ENCODE results near the gene DIPK2B. TPM values are rescaled to one million over a fixed set of nuclear protein-coding genes. Genes with fewer than 3 reads are reported as not detected.

Gene DIPK2B
- total and polyA plus RNA-seq, 9 of the 15 experiments (the other 6 are each of a cell fraction or from before 2014, with no cell fraction given) = not detected

DNA sequence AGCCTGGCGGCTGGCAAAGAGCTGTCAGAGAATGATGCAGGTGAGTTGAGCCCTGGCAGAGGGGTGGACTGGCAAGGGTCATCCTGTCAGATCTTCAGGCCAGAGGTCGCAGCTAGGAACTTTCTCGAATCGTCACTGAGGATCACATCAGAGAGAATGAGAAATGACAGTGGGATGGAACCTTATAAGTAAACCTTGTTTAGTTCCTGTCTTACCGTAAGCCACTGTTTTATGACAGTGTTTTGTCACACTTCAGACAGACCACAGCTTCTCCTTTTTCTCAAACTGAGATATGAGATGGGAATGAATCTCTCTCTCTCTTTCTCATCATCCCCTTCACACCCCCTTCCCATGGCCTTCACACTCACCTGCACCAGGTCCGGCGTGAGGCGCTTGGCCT, 9.3 kb downstream of the DIPK2B start:
- H3K27ac ChIP-seq (ENCODE audit: extremely low read depth, low read depth, low read length) = no peak overlapping the region
- in situ Hi-C loops (cut with MboI) = no loop called here
- DNase-seq (ENCODE audit: extremely low read depth in 1 of 4, low spot score in 3 of 4) = no peak
- no peak for FAIRE-seq
- H3K36me3 ChIP-seq (ENCODE audit: control insufficient read depth, insufficient read depth, low read length) = no peaks in the 10 kb centered on the region
- no peaks in the 10 kb centered on the region; a peak in 1 of 5 replicates for H3K27me3 ChIP-seq (ENCODE audit: control insufficient read depth in 2 of 2, insufficient read depth in 2 of 2, low read length in 2 of 2)
- no TSS peak for BruUV-seq (replicated peaks)
- H3K4me2 ChIP-seq (ENCODE audit: insufficient read depth, low read length) = no peak overlapping the region
- H3K79me2 ChIP-seq (ENCODE audit: control insufficient read depth, insufficient read depth, low read length) = no peaks in the 10 kb centered on the region
- H3K9me1 ChIP-seq (ENCODE audit: control insufficient read depth, insufficient read depth, low read length) = no peaks in the 10 kb centered on the region
- no peak overlapping the region for H3K9ac ChIP-seq (ENCODE audit: insufficient read depth in 1 of 2, low read depth in 2 of 2, low read length in 2 of 2)
- H2AFZ ChIP-seq (ENCODE audit: low read depth, low read length) = no peak overlapping the region
- WGBS (ENCODE audit: insufficient coverage, low coverage, missing lambda C conversion rate) = 15% methylated on average over 8 of the region's 8 CpGs
- ChIA-PET POLR2A (interaction anchor here (0.7 kb wide), 1 partner anchor 848 kb away, joined by 3 read pairs; the partner anchor contains the start of gene EFHC2), CTCF (ENCODE audit: low intra/inter-chr PET ratio) (no interaction called here)
- H3K9me3 ChIP-seq (replicated peaks; ENCODE audit: control insufficient read depth, insufficient read depth, low read depth, low read length) = no peaks in the 10 kb centered on the region
- no peaks in the 10 kb centered on the region for H4K20me1 ChIP-seq (replicated peaks; ENCODE audit: control insufficient read depth, insufficient read depth, low read length)
- no peak for ATAC-seq
- H3K4me3 ChIP-seq = no peak overlapping the region
- peaks cover 0 to 2% of the 10 kb centered on the region in 2 experiments; a peak in 2 of 5 replicates for H3K4me1 ChIP-seq (replicated peaks in 1 of 2; ENCODE audit: control insufficient read depth in 2 of 2, insufficient read depth in 2 of 2, low read length in 2 of 2)
- intact Hi-C loops (cut with micrococcal nuclease) = no loop called here
- TF ChIP-seq RBM14 (IDR thresholded peaks at IDR 0.05; ENCODE audit: borderline replicate concordance, insufficient read depth, low read depth, low read length) (no peak), CSDE1 (IDR thresholded peaks at IDR 0.05) (no peak), HDAC6 (IDR thresholded peaks at IDR 0.05; ENCODE audit: low read depth, low read length) (no peak), MAFK (IDR thresholded peaks at IDR 0.05; ENCODE audit: low read length) (no peak), MAFF (IDR thresholded peaks at IDR 0.05; ENCODE audit: low read length) (no peak), GATA2 (CRISPR knock-in tag; IDR thresholded peaks at IDR 0.05) (no peak), HMGN3 (IDR thresholded peaks at IDR 0.05; ENCODE audit: borderline replicate concordance, extremely low read depth, insufficient read length, low read depth, low read length) (no peak), RUNX1 (IDR thresholded peaks at IDR 0.05; ENCODE audit: low read depth) (no peak), ATF6 (CRISPR knock-in tag; IDR thresholded peaks at IDR 0.05) (no peak), ZNF639 (CRISPR knock-in tag; conservative IDR thresholded peaks at IDR 0.05 in 1 of 2, IDR thresholded peaks at IDR 0.05 in 1 of 2) (no peak)
- TF ChIP-seq, protein P1, sequence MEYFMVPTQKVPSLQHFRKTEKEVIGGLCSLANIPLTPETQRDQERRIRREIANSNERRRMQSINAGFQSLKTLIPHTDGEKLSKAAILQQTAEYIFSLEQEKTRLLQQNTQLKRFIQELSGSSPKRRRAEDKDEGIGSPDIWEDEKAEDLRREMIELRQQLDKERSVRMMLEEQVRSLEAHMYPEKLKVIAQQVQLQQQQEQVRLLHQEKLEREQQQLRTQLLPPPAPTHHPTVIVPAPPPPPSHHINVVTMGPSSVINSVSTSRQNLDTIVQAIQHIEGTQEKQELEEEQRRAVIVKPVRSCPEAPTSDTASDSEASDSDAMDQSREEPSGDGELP (CRISPR knock-in tag; IDR thresholded peaks at IDR 0.05; ENCODE audit: borderline replicate concordance) = no peak
- TF ChIP-seq, protein P2, sequence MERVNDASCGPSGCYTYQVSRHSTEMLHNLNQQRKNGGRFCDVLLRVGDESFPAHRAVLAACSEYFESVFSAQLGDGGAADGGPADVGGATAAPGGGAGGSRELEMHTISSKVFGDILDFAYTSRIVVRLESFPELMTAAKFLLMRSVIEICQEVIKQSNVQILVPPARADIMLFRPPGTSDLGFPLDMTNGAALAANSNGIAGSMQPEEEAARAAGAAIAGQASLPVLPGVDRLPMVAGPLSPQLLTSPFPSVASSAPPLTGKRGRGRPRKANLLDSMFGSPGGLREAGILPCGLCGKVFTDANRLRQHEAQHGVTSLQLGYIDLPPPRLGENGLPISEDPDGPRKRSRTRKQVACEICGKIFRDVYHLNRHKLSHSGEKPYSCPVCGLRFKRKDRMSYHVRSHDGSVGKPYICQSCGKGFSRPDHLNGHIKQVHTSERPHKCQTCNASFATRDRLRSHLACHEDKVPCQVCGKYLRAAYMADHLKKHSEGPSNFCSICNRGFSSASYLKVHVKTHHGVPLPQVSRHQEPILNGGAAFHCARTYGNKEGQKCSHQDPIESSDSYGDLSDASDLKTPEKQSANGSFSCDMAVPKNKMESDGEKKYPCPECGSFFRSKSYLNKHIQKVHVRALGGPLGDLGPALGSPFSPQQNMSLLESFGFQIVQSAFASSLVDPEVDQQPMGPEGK (CRISPR knock-in tag; IDR thresholded peaks at IDR 0.05; ENCODE audit: borderline replicate concordance) = no peak
